Measurements from ENCODE around the gene CBR1. TPM values are rescaled to one million over a fixed set of nuclear protein-coding genes. Genes with fewer than 3 reads are reported as not detected.

CBR1 gene
- total and polyA plus RNA-seq, 2 of the 8 experiments (the other 6 are each of a cell fraction or from before 2014, with no cell fraction given) = 1.8 to 207 TPM

- CTCF ChIA-PET (ENCODE audit: partially characterized antibody) = interaction anchor here (0.6 to 2.0 kb wide), 6 partner anchors 11 to 710 kb away, joined by 3 to 5 read pairs (median 4); no protein-coding TSS in a partner anchor
- peaks cover 0 to 1% (median 0%) of the 10 kb centered on the region in 4 experiments; a peak in 1 of 7 replicates for H3K27me3 ChIP-seq (replicated peaks in 1 of 4; ENCODE audit: control insufficient read depth in 3 of 4, extremely low read depth in 1 of 4, insufficient read depth in 3 of 4, low read length in 3 of 4)
- H3K18ac ChIP-seq (ENCODE audit: extremely low read depth, low read length) = no peak overlapping the region
- H3K14ac ChIP-seq (ENCODE audit: insufficient read length) = no peak overlapping the region
- 43% methylated on average over 2 of the region's 3 CpGs; no CpG with 5 or more reads in 1 of the 2 experiments for WGBS, 2 experiments (ENCODE audit: extremely low coverage in 1 of 2, insufficient coverage in 1 of 2, insufficient read length in 1 of 2, insufficient replicate concordance in 2 of 2, low coverage in 1 of 2, low lambda C conversion rate in 2 of 2, missing lambda C conversion rate in 1 of 2)
- H2BK20ac ChIP-seq (ENCODE audit: low read length) = no peak overlapping the region
- H4K5ac ChIP-seq (ENCODE audit: insufficient read length, low read depth, low read length) = no peak overlapping the region
- H2BK5ac ChIP-seq (ENCODE audit: low read depth, low read length) = no peak overlapping the region
- H3K4ac ChIP-seq (replicated peaks; ENCODE audit: insufficient read length, low read depth, low read length) = no peak overlapping the region
- no peak overlapping the region for H2BK120ac ChIP-seq (replicated peaks; ENCODE audit: low read depth, low read length)
- no peak overlapping the region for H3K9ac ChIP-seq (replicated peaks in 1 of 4; ENCODE audit: extremely low read depth in 1 of 4, low read depth in 3 of 4, low read length in 3 of 4)
- H3K23me2 ChIP-seq (ENCODE audit: low read depth, low read length) = peaks cover 4% of the 10 kb centered on the region
- H3K27ac ChIP-seq (ENCODE audit: low read depth, low read length) = no peak overlapping the region
- no peak overlapping the region for H3K23ac ChIP-seq (ENCODE audit: insufficient read length)
- H4K91ac ChIP-seq (replicated peaks; ENCODE audit: insufficient read length, low read length) = no peak overlapping the region
- H3K9me3 ChIP-seq (ENCODE audit: insufficient read depth in 2 of 2, low read depth in 1 of 2, low read length in 1 of 2) = peaks cover 12 to 14% of the 10 kb centered on the region in 2 experiments
- H3K4me3 ChIP-seq (ENCODE audit: extremely low read depth in 1 of 4, insufficient read depth in 2 of 4, low read depth in 3 of 4, low read length in 4 of 4) = no peak overlapping the region
- no peak overlapping the region for H3K56ac ChIP-seq (replicated peaks; ENCODE audit: insufficient read length, low read depth, low read length)
- H3K4me2 ChIP-seq (ENCODE audit: insufficient read depth in 1 of 2, low read depth in 2 of 2, low read length in 2 of 2) = no peak overlapping the region
- POLR2A ChIA-PET (ENCODE audit: partially characterized antibody) = no interaction called here
- no peak for FAIRE-seq
- no peak overlapping the region for H2AK5ac ChIP-seq (ENCODE audit: low read depth, low read length)
- peak overlapping the region; percentile 69; the same call in 1 of the 2 replicates for H2AFZ ChIP-seq (ENCODE audit: low read length)
- no peak overlapping the region for H4K8ac ChIP-seq (ENCODE audit: extremely low read depth, insufficient read depth, low read length)
- H3K36me3 ChIP-seq (ENCODE audit: control insufficient read depth in 2 of 4, insufficient read depth in 4 of 4, low read length in 3 of 4) = no peaks in the 10 kb centered on the region
- TF ChIP-seq SP1 (IDR thresholded peaks at IDR 0.05; ENCODE audit: low read depth, low read length) = no peak
- TF ChIP-seq POLR2A (IDR thresholded peaks at IDR 0.05; ENCODE audit: control extremely low read depth in 1 of 2, low read depth in 2 of 2, low read length in 2 of 2) = no peak
- TF ChIP-seq RNF2 (IDR thresholded peaks at IDR 0.05; ENCODE audit: borderline replicate concordance, low read depth, low read length, missing control alignments, poor library complexity, severe bottlenecking) = no peak
- no peak for TF ChIP-seq SRF (IDR thresholded peaks at IDR 0.05; ENCODE audit: low read depth, low read length)
- no peak for TF ChIP-seq MAFK (IDR thresholded peaks at IDR 0.05; ENCODE audit: low read depth, low read length)
- TF ChIP-seq GABPA (IDR thresholded peaks at IDR 0.05; ENCODE audit: borderline replicate concordance, insufficient read depth, low read length) = no peak
- no peak for TF ChIP-seq NRF1 (IDR thresholded peaks at IDR 0.05; ENCODE audit: low read depth, low read length)
- TF ChIP-seq SIX5 (IDR thresholded peaks at IDR 0.05; ENCODE audit: low read depth, low read length) = no peak
- TF ChIP-seq MAX (IDR thresholded peaks at IDR 0.05) = no peak
- TF ChIP-seq YY1 (IDR thresholded peaks at IDR 0.05; ENCODE audit: low read depth, low read length) = no peak
- TF ChIP-seq HDAC6 (IDR thresholded peaks at IDR 0.05; ENCODE audit: low read depth, low read length) = no peak
- no peak for DNase-seq (ENCODE audit: low read depth in 1 of 2, low spot score in 2 of 2)
- H4K20me1 ChIP-seq (replicated peaks in 1 of 2; ENCODE audit: control insufficient read depth in 1 of 2, insufficient read depth in 2 of 2, low read length in 2 of 2) = no peaks in the 10 kb centered on the region
- peaks cover 0 to 4% of the 10 kb centered on the region in 2 experiments; a peak in 1 of 4 replicates for H3K79me2 ChIP-seq (ENCODE audit: control insufficient read depth in 1 of 2, insufficient read depth in 2 of 2, low read length in 2 of 2)
- H3K4me1 ChIP-seq (replicated peaks in 1 of 4; ENCODE audit: control insufficient read depth in 3 of 4, insufficient read depth in 4 of 4, low read length in 3 of 4) = peaks cover 0 to 4% (median 3%) of the 10 kb centered on the region in 4 experiments; a peak in 6 of 7 replicates
- H2BK12ac ChIP-seq (ENCODE audit: low read depth, low read length) = no peak overlapping the region
- no peak overlapping the region for H2BK15ac ChIP-seq (ENCODE audit: low read length)
- H3K79me1 ChIP-seq (ENCODE audit: low read depth, low read length) = no peaks in the 10 kb centered on the region
Measured at GRCh38 chr21:36065497-36066036, 4.3 kb upstream of the CBR1 start.

Data from H1 (cell line).